Vagina (tissue), 2 donors: ENCODE results near the gene TECTA. TPM values are rescaled to one million over a fixed set of nuclear protein-coding genes. Genes with fewer than 3 reads are reported as not detected.

Source experiments
- DNase-seq, 2 donors: peaks; one replicate each; pipeline ENCODE4 v3.0.0-alpha.2; 2017; ENCODE audit errors: extremely low spot score in 2 of 2
- H3K27ac ChIP-seq: fragments of 200-600 bp; sonication (generic); one replicate; pipeline ENCODE4 v1.5.1; 2019
- H3K27me3 ChIP-seq: fragments of 200-600 bp; sonication (generic); one replicate; pipeline ENCODE4 v1.5.1; 2019
- H3K36me3 ChIP-seq, 2 donors: fragments of 200-600 bp; sonication (generic); one replicate each; pipeline ENCODE4 v1.5.1; 2017 to 2019
- H3K4me1 ChIP-seq: fragments of 200-600 bp; sonication (generic); one replicate; pipeline ENCODE4 v1.5.1; 2019
- H3K4me3 ChIP-seq, 2 donors: fragments of 200-600 bp; sonication (generic); 1 replicate in 1 of 2; 2 replicates in 1 of 2; pipeline ENCODE4 v1.5.1; 2016 to 2019
- H3K9me3 ChIP-seq: fragments of 200-600 bp; sonication (generic); one replicate; pipeline ENCODE4 v1.5.1; 2019
- POLR2A ChIP-seq, 2 donors: fragments of 450-650 bp; IDR thresholded peaks; one replicate each; pipeline ENCODE4 v1.6.1; 2017; ENCODE audit warnings: antibody characterized with exemption in 2 of 2, mild to moderate bottlenecking in 2 of 2, moderate library complexity in 2 of 2
- POLR2AphosphoS5 ChIP-seq, 2 donors: sonication (generic); formaldehyde crosslinking; IDR thresholded peaks; one replicate each; pipeline ENCODE4 v1.9.0; 2017; ENCODE audit warnings: antibody characterized with exemption in 2 of 2, mild to moderate bottlenecking in 2 of 2, low read depth in 1 of 2; ENCODE audit not compliant: insufficient read depth in 1 of 2
- intact Hi-C: fragments of 100-400 bp; cut with DNase I; formaldehyde crosslinking; loops from one replicate; pipeline ENCODE4 v1.15.1; 2023
- total RNA-seq: library from RNA; depleted of rRNA; stranded (reverse); fragments of >200 nt; gene quantifications from one replicate; pipeline ENCODE4 v1.2.3, GENCODE V29; 2016
- TF ChIP-seq, protein P1 (sequence below), 3 experiments: fragments of 450-650 bp in 2 of 3; fragments of 200-600 bp in 1 of 3; sonication (generic) in 1 of 3; IDR thresholded peaks; one replicate each; pipeline ENCODE4 v1.5.1; 2017 to 2019; ENCODE audit warnings: antibody characterized with exemption in 3 of 3, mild to moderate bottlenecking in 2 of 3, moderate library complexity in 2 of 3

Gene TECTA
- total RNA-seq, 1 donor from 2014 or later = 1.2 TPM

DNA sequence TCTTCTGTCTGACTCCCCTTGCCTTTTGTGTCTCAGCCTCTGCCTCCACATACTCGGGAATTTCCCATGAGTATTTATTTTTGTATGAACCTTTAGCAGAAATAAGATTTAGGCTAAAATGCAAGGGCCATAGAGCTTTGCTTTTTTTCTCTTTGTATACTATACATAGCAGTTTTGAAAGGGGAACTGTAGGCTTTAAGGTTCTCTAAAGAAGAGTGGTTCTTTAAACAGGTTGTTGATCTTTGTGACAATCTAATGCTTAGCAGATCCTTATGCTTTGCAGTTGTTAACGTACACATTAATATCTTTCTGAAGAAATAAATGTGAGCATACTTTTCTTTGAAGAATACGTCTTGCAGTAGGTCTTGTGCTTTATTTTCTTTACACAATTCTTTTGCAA is 42.1 kb upstream of the TECTA start:
- DNase-seq = no peak
- Histone ChIP-seq H3K9me3 (no peaks in the 10 kb centered on the region), H3K4me3 (no peak overlapping the region), H3K36me3 (peaks cover 0 to 21% of the 10 kb centered on the region in 2 donors), H3K4me1 (no peaks in the 10 kb centered on the region), H3K27ac (no peak overlapping the region), H3K27me3 (no peaks in the 10 kb centered on the region)
- TF ChIP-seq POLR2A (IDR thresholded peaks at IDR 0.05) = no peak
- intact Hi-C loops = no loop called here

DNA sequence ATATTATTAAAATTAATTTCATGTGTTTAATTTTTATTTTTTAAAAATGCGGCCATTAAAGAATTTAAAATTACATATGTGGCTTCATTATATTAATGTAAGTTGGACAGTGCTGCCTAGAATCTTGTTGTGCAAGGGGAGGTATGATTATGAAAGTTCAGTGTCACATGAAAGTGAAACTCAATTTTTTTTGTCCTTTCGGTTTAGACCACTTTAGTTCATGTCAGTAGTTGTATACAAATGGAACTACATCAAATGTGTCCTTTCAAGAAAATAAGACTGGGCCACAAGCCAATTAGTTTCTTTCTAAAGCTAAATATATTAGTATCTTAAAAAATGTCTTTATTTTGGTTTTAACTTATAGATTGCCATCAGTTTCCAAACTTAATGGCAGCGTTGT is 41.4 kb upstream of the TECTA start:
- Histone ChIP-seq H3K27ac (no peak overlapping the region), H3K36me3 (peaks cover 0 to 19% of the 10 kb centered on the region in 2 donors), H3K4me1 (no peaks in the 10 kb centered on the region), H3K27me3 (no peaks in the 10 kb centered on the region), H3K4me3 (no peak overlapping the region), H3K9me3 (no peaks in the 10 kb centered on the region)
- TF ChIP-seq, protein P1, sequence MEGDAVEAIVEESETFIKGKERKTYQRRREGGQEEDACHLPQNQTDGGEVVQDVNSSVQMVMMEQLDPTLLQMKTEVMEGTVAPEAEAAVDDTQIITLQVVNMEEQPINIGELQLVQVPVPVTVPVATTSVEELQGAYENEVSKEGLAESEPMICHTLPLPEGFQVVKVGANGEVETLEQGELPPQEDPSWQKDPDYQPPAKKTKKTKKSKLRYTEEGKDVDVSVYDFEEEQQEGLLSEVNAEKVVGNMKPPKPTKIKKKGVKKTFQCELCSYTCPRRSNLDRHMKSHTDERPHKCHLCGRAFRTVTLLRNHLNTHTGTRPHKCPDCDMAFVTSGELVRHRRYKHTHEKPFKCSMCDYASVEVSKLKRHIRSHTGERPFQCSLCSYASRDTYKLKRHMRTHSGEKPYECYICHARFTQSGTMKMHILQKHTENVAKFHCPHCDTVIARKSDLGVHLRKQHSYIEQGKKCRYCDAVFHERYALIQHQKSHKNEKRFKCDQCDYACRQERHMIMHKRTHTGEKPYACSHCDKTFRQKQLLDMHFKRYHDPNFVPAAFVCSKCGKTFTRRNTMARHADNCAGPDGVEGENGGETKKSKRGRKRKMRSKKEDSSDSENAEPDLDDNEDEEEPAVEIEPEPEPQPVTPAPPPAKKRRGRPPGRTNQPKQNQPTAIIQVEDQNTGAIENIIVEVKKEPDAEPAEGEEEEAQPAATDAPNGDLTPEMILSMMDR (IDR thresholded peaks at IDR 0.05) = no peak
- TF ChIP-seq POLR2AphosphoS5 (IDR thresholded peaks at IDR 0.05; ENCODE audit: insufficient read depth in 1 of 2, low read depth in 1 of 2) = no peak
- no peak for TF ChIP-seq POLR2A (IDR thresholded peaks at IDR 0.05)
- DNase-seq = no peak
- intact Hi-C loops = no loop called here

DNA sequence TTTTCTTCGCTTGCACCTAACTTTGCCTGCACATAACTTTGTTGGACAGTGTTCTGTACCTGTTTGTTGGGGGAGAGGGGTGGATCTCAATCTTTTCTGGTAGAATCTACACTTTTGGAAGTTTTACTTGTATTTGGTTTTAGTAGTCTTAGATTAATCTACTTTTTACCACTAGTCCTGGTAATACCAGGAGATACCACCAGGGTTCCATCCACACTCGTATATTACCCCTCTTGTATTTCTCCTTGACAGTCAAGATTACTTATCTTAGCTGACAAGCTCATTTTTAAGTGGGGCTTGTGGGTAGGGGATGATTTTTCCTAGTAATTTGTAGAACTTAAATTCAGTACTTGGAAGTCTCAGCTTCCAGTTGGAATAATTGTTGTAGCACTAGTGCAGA is 37.3 kb upstream of the TECTA start:
- no peaks in the 10 kb centered on the region for H3K4me1 ChIP-seq
- no peak overlapping the region for H3K4me3 ChIP-seq
- no peaks in the 10 kb centered on the region for H3K9me3 ChIP-seq
- H3K27me3 ChIP-seq = no peaks in the 10 kb centered on the region
- H3K36me3 ChIP-seq = peaks cover 0 to 5% of the 10 kb centered on the region in 2 donors
- intact Hi-C loops = no loop called here
- H3K27ac ChIP-seq = no peak overlapping the region
- DNase-seq = no peak
- TF ChIP-seq POLR2AphosphoS5 (IDR thresholded peaks at IDR 0.05; ENCODE audit: insufficient read depth in 1 of 2, low read depth in 1 of 2) = no peak
- TF ChIP-seq, protein P1 (IDR thresholded peaks at IDR 0.05) = peak in 1 of 3 experiments; percentile 13

DNA sequence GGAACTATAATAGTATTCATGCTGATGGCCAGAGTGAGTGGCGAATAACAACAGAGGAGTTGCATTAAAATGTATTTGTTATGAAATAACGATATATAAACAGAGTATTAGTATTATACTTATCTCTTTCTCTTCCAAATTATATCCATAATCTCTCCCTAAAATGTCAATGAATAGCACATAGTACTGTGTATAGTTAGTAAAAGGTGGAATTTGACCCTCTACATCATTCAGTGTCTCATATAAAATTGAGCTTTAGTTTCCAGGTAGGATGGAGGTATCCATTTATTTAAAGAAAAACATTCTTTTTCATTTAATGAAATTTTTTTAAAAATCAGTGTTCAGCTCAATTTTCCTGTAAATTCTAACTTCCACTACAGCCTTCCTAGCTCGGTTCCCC is 34.4 kb upstream of the TECTA start:
- TF ChIP-seq, protein P1 (IDR thresholded peaks at IDR 0.05) = no peak
- TF ChIP-seq POLR2AphosphoS5 (IDR thresholded peaks at IDR 0.05; ENCODE audit: insufficient read depth in 1 of 2, low read depth in 1 of 2) = no peak
- TF ChIP-seq POLR2A (IDR thresholded peaks at IDR 0.05) = no peak
- no peaks in the 10 kb centered on the region for H3K27me3 ChIP-seq
- peaks cover 0 to under 1% of the 10 kb centered on the region in 2 donors for H3K36me3 ChIP-seq
- no peak overlapping the region for H3K27ac ChIP-seq
- H3K9me3 ChIP-seq = no peaks in the 10 kb centered on the region
- DNase-seq = no peak
- H3K4me3 ChIP-seq = no peak overlapping the region
- H3K4me1 ChIP-seq = no peaks in the 10 kb centered on the region
- intact Hi-C loops = no loop called here

DNA sequence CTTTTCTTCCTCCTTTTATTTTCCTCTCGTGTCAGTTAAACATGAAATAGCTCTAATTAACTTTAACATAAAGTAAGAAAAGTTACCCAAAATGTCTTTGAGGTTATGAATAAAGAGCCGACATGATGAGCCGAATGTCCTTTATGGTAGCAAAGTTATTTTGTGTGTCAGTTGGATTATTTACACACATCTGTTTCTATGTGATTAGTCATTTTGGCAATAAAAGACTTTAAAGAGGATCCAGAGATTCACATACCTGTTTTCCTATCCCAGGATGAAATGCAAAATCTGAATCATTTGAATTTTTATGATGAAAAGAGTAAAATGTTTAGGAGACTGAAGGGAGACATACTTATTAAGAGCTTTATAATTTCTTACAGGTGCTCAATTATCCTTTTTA is 34.0 kb upstream of the TECTA start:
- intact Hi-C loops = no loop called here
- H3K4me1 ChIP-seq = no peaks in the 10 kb centered on the region
- TF ChIP-seq POLR2A (IDR thresholded peaks at IDR 0.05) (no peak), POLR2AphosphoS5 (IDR thresholded peaks at IDR 0.05; ENCODE audit: insufficient read depth in 1 of 2, low read depth in 1 of 2) (no peak)
- TF ChIP-seq, protein P1 (IDR thresholded peaks at IDR 0.05) = no peak
- no peak for DNase-seq
- H3K27me3 ChIP-seq = no peaks in the 10 kb centered on the region
- no peaks in the 10 kb centered on the region for H3K9me3 ChIP-seq
- no peak overlapping the region for H3K4me3 ChIP-seq
- H3K27ac ChIP-seq = no peak overlapping the region
- no peaks in the 10 kb centered on the region for H3K36me3 ChIP-seq

DNA sequence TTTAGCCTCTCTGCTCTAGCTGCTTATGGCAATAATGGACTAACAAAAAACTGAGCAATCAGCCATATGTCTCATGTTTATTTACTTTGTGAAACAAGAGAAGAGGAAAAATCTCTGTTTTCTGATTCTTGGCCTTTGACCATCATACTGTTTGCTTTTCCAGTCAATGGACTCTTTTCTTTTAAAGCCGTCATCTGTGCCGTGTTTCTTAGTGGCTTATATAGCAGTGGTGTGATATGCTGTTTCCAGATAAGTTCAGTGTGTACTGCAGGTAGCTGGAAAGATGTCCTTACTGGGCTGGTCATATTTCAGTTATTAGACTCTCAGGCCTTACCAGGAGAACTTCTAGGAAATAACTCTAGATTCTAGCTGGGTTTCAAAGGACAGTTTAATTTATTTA is 33.6 kb upstream of the TECTA start:
- no peak for DNase-seq

More for the DNA sequence above, 33.6 kb upstream of the TECTA start:
- Histone ChIP-seq H3K4me1 (no peaks in the 10 kb centered on the region), H3K27ac (no peak overlapping the region), H3K27me3 (no peaks in the 10 kb centered on the region), H3K36me3 (no peaks in the 10 kb centered on the region), H3K9me3 (no peaks in the 10 kb centered on the region), H3K4me3 (no peak overlapping the region)
- intact Hi-C loops = no loop called here
- TF ChIP-seq, protein P1 (IDR thresholded peaks at IDR 0.05) = no peak
- TF ChIP-seq POLR2AphosphoS5 (IDR thresholded peaks at IDR 0.05; ENCODE audit: insufficient read depth in 1 of 2, low read depth in 1 of 2) (no peak), POLR2A (IDR thresholded peaks at IDR 0.05) (no peak)
